SKM-1 treated with dmso at 0.1 percent for 144 hours (cell line): ENCODE measurements around the gene F8A3.
"Not testable (repeated sequence)": the region's sequence is repeated elsewhere in the genome, so short reads cannot be mapped to it uniquely, and the experiment has no call there.

Source experiments
- DNase-seq: peaks from one replicate; lab custom pipeline; 2025; ENCODE audit not compliant: unreplicated experiment; lab: John Stamatoyannopoulos, UW

F8A3 gene

GRCh38 chrX:155458471-155458870, at the start of gene F8A3:
Gene F8A3, minus strand, starts transcription at chrX:155458620. Its CDS starts 20 bp downstream, at chrX:155458600.
- DNase-seq = not testable (repeated sequence)

GRCh38 chrX:155505296-155505695, 46.9 kb upstream of the F8A3 start:
- DNase-seq = no peak

GRCh38 chrX:155495134-155495533, 36.7 kb upstream of the F8A3 start:
- DNase-seq = not testable (repeated sequence)

GRCh38 chrX:155491421-155491820, 33.0 kb upstream of the F8A3 start:
- not testable (repeated sequence) for DNase-seq

- DNase-seq = not testable (repeated sequence)
Measured at GRCh38 chrX:155477136-155477535, 18.7 kb upstream of the F8A3 start.

- DNase-seq = not testable (repeated sequence)
Measured at GRCh38 chrX:155466269-155466938, 8.0 kb upstream of the F8A3 start.

GRCh38 chrX:155460501-155460900, 2.1 kb upstream of the F8A3 start:
- not testable (repeated sequence) for DNase-seq

- DNase-seq = not testable (repeated sequence)
Measured at GRCh38 chrX:155457761-155458447, 516 bp downstream of the F8A3 start.

- DNase-seq = no peak
Measured at GRCh38 chrX:155441097-155441496, 17.3 kb downstream of the F8A3 start.

GRCh38 chrX:155435744-155436112, 22.7 kb downstream of the F8A3 start:
- no peak for DNase-seq

- DNase-seq = no peak
Measured at GRCh38 chrX:155434906-155435743, 23.3 kb downstream of the F8A3 start.

GRCh38 chrX:155417769-155418168, 40.7 kb downstream of the F8A3 start:
- DNase-seq = no peak
